Neuronal stem cell (in vitro differentiated cells): ENCODE measurements around the gene SSBP3.

Source experiments
- DNase-seq: peaks from one replicate; pipeline ENCODE4 v3.0.0-alpha.2; 2013; ENCODE audit warnings: low spot score
- H2AFZ ChIP-seq: one replicate; pipeline ENCODE4 v1.6.1; 2013; ENCODE audit warnings: mild to moderate bottlenecking, low read length, inconsistent platforms
- H2AK5ac ChIP-seq: 2 replicates; pipeline ENCODE4 v1.6.1; 2013; ENCODE audit warnings: low read depth, mild to moderate bottlenecking, inconsistent platforms, low read length, moderate library complexity, mixed read lengths
- H2BK120ac ChIP-seq: 2 replicates; pipeline ENCODE4 v1.6.1; 2013; ENCODE audit warnings: low read depth, mild to moderate bottlenecking, inconsistent platforms, low read length, moderate library complexity, mixed read lengths
- H2BK12ac ChIP-seq: one replicate; pipeline ENCODE4 v1.6.1; 2013; ENCODE audit warnings: low read length, inconsistent platforms
- H2BK15ac ChIP-seq: 2 replicates; pipeline ENCODE4 v1.6.1; 2013; ENCODE audit warnings: mild to moderate bottlenecking, low read length, inconsistent platforms, mixed read lengths
- H2BK5ac ChIP-seq: one replicate; pipeline ENCODE4 v1.6.1; 2013; ENCODE audit warnings: inconsistent platforms, mild to moderate bottlenecking, low read length, moderate library complexity
- H3K14ac ChIP-seq: one replicate; pipeline ENCODE4 v1.6.1; 2013; ENCODE audit warnings: low read length, inconsistent platforms
- H3K18ac ChIP-seq: 2 replicates; pipeline ENCODE4 v1.6.1; 2013; ENCODE audit warnings: low read length, inconsistent platforms
- H3K23ac ChIP-seq: 2 replicates; pipeline ENCODE4 v1.6.1; 2013; ENCODE audit warnings: low read depth, mild to moderate bottlenecking, mixed read lengths, low read length, inconsistent platforms; ENCODE audit not compliant: poor library complexity
- H3K27ac ChIP-seq: replicated peaks from 3 replicates; pipeline ENCODE4 v1.5.1; 2013; ENCODE audit warnings: low read length, inconsistent platforms
- H3K27me3 ChIP-seq, 3 experiments: 2 replicates each; pipeline ENCODE4 v1.6.1; 2013; ENCODE audit warnings: low read length in 3 of 3, mild to moderate bottlenecking in 2 of 3, inconsistent platforms in 1 of 3, low read depth in 1 of 3, mixed read lengths in 1 of 3, moderate library complexity in 1 of 3; ENCODE audit not compliant: control insufficient read depth in 3 of 3, insufficient read depth in 3 of 3
- H3K36me3 ChIP-seq, 2 donors: replicated peaks in 1 of 2; 2 replicates each; pipeline ENCODE4 v1.6.1; 2013; ENCODE audit warnings: low read length in 2 of 2; ENCODE audit not compliant: control insufficient read depth in 2 of 2, insufficient read depth in 2 of 2
- H3K4ac ChIP-seq: 2 replicates; pipeline ENCODE4 v1.6.1; 2013; ENCODE audit warnings: inconsistent platforms, mild to moderate bottlenecking, low read length, moderate library complexity
- H3K4me1 ChIP-seq, 2 donors: 1 replicate in 1 of 2; 2 replicates in 1 of 2; pipeline ENCODE4 v1.6.1; 2013; ENCODE audit warnings: low read length in 2 of 2, low read depth in 1 of 2; ENCODE audit not compliant: control insufficient read depth in 2 of 2, insufficient read depth in 1 of 2
- H3K4me2 ChIP-seq: one replicate; pipeline ENCODE4 v1.6.1; 2013; ENCODE audit warnings: mild to moderate bottlenecking, low read length, inconsistent platforms; ENCODE audit not compliant: insufficient read depth, poor library complexity, severe bottlenecking
- H3K4me3 ChIP-seq, 2 donors: 2 replicates each; pipeline ENCODE4 v1.5.1; 2013; ENCODE audit warnings: low read length in 2 of 2, mild to moderate bottlenecking in 2 of 2, inconsistent platforms in 1 of 2, moderate library complexity in 1 of 2
- H3K79me1 ChIP-seq: one replicate; pipeline ENCODE4 v1.6.1; 2013; ENCODE audit warnings: low read depth, mild to moderate bottlenecking, inconsistent platforms, low read length, moderate library complexity
- H3K9ac ChIP-seq: one replicate; pipeline ENCODE4 v1.6.1; 2013; ENCODE audit warnings: mild to moderate bottlenecking, low read depth, low read length, inconsistent platforms; ENCODE audit not compliant: poor library complexity
- H3K9me3 ChIP-seq, 2 donors: replicated peaks in 1 of 2; 2 replicates each; pipeline versions ENCODE3 to v1.6.1; 2013; ENCODE audit warnings: low read length in 2 of 2, mild to moderate bottlenecking in 2 of 2, inconsistent platforms in 1 of 2, low read depth in 1 of 2, mixed read lengths in 1 of 2, moderate library complexity in 1 of 2; ENCODE audit not compliant: control insufficient read depth in 2 of 2, insufficient read depth in 1 of 2
- H4K8ac ChIP-seq: one replicate; pipeline ENCODE4 v1.6.1; 2013; ENCODE audit warnings: low read depth, mild to moderate bottlenecking, inconsistent platforms, low read length, moderate library complexity
- H4K91ac ChIP-seq: one replicate; pipeline ENCODE4 v1.6.1; 2013; ENCODE audit warnings: low read length, low read depth, mild to moderate bottlenecking, inconsistent platforms; ENCODE audit not compliant: poor library complexity
- WGBS, 2 donors: extraction: QIAGEN DNeasy Blood & Tissue Kit; methylation state at CpG; one replicate each; pipeline ENCODE4 v1.1.7; 2013; ENCODE audit warnings: missing lambda C conversion rate in 2 of 2, mixed read lengths in 1 of 2; ENCODE audit not compliant: insufficient read length in 2 of 2, insufficient replicate concordance in 1 of 2; ENCODE audit errors: extremely low coverage in 2 of 2; 5-methylcytosine and 5-hydroxymethylcytosine counted together

Gene SSBP3

DNA sequence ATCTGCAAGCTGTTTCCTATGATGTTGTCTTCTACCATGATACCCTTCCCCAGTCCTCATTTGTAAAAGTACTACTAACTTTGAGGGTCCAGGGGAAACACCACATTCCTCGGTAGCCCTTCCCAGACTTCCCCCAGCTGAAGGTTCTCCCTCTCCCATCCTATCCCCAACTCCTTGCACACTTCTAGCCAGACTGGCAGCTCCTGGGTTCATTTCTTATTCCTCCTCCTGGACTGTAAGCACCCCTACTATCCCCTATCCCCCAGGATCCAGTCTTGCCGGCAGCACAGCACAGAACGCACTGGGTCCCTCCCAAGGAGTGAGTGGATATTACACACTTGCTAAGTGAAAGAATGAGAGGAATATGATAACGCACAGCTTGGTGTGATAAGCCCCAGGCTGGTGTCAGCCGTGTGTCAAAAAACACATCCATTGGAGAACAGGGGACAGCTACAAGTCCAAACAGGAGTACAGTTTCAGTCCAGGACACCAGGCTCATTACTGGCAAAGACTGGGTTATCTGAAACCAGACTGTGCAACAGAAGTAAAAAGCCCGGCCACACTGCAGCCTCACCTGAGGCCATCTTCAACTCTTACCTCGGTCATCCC, 100.2 kb downstream of the SSBP3 start:
- Histone ChIP-seq H2AK5ac (no peak overlapping the region), H2BK120ac (no peak overlapping the region), H4K8ac (no peak overlapping the region), H3K27ac (no peak overlapping the region), H3K79me1 (peaks cover 8% of the 10 kb centered on the region), H2BK15ac (no peak overlapping the region), H3K4ac (no peak overlapping the region), H3K9ac (no peak overlapping the region), H2BK12ac (no peak overlapping the region), H3K4me3 (peak overlapping the region in 1 of 2 donors; percentile 43), H3K18ac (no peak overlapping the region), H3K14ac (no peak overlapping the region), H3K4me2 (no peak overlapping the region), H3K23ac (no peak overlapping the region), H3K4me1 (peaks cover 31 to 39% of the 10 kb centered on the region in 2 donors), H2AFZ (no peak overlapping the region), H4K91ac (no peak overlapping the region), H2BK5ac (no peak overlapping the region), H3K27me3 (peaks cover 0 to 3% (median 0%) of the 10 kb centered on the region in 3 experiments), H3K36me3 (peaks cover 0 to 14% of the 10 kb centered on the region in 2 donors), H3K9me3 (peaks cover 0 to 7% of the 10 kb centered on the region in 2 donors)
- WGBS, 2 donors: no CpG with 5 or more reads among the region's 7 CpGs
- DNase-seq: no peak

DNA sequence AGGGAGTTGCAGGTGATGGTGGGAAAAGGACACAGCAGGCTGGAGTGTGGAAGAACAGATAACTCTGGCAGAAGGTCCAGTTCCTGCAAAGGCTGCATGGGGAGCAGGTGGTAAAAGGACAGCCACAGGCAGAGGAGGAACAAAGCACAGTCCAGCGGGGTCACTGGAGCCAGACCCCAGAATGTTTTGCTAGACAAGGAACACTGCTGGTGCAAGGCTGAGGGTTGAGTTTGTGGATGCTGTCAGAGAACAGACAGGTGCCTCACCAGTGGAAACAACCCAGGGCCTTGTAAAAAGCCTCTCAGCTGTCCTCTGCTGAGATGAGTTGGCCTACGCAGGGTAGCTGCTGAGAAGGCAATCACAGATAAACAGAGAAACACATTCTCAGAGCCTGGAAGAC, 101.7 kb downstream of the SSBP3 start:
- Histone ChIP-seq H2AFZ (no peak overlapping the region), H2BK5ac (no peak overlapping the region), H3K4me2 (no peak overlapping the region), H2BK120ac (no peak overlapping the region), H2BK15ac (no peak overlapping the region), H3K4me3 (no peak overlapping the region), H3K36me3 (peaks cover 0 to 14% of the 10 kb centered on the region in 2 donors), H4K91ac (no peak overlapping the region), H3K9ac (no peak overlapping the region), H3K27ac (no peak overlapping the region), H3K9me3 (peaks cover 0 to 7% of the 10 kb centered on the region in 2 donors), H3K23ac (no peak overlapping the region), H3K79me1 (peaks cover 9% of the 10 kb centered on the region), H2AK5ac (no peak overlapping the region), H4K8ac (no peak overlapping the region), H3K4ac (no peak overlapping the region), H3K4me1 (peaks cover 27 to 30% of the 10 kb centered on the region in 2 donors), H3K27me3 (peaks cover 0 to 3% (median 0%) of the 10 kb centered on the region in 3 experiments), H3K18ac (no peak overlapping the region), H3K14ac (no peak overlapping the region), H2BK12ac (no peak overlapping the region)
- DNase-seq: no peak
- no CpG with 5 or more reads among the region's 2 CpGs for WGBS, 2 donors

DNA sequence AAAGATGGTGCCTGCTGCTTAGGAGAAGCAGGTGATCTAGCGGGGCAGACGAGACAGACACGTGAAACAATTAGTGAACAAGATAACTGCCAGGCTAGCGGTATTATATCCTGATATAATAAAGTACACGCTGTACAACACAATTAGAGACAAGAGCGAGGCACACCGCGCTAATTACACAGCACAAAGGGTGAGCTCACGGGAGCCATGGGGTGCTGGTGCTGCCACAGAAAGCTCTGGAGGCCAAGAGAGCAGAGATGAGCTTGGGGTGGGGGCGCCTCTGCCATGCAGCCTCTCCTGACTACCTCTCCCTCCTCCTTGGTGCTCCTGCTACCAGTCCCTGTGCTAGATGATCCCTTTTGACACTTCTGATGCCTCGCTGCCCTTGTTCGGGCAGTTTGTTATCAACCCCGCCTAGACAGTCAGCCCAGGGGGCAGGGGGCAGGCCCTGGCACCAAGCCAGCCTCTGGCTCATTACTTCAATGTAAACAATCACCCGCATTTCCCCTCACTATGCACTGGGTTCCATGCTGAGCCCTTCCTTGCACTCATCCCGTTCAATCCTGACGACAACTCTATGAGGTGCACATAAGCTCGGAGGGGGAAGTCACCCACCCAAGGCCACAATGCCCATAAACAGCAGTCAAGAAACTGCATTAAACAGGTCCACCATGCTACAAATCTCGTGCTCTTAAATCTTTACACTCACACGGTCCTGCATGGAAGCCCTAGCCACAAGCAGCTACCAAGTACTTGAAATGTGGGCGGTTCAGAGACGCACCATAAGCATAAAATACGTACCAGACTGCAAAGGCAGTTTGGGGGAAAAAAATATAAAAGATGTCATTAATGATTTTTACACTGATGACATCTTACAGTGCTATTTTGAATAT, 103.0 kb downstream of the SSBP3 start:
- peaks cover 10% of the 10 kb centered on the region for H3K79me1 ChIP-seq
- H3K4me1 ChIP-seq: peaks cover 31 to 36% of the 10 kb centered on the region in 2 donors
- H3K14ac ChIP-seq: no peak overlapping the region
- no peak for DNase-seq
- H3K23ac ChIP-seq: no peak overlapping the region
- peaks cover 0 to 7% of the 10 kb centered on the region in 2 donors for H3K9me3 ChIP-seq
- no peak overlapping the region for H4K8ac ChIP-seq
- H3K4ac ChIP-seq: no peak overlapping the region
- no peak overlapping the region for H2BK15ac ChIP-seq
- no peak overlapping the region for H2BK12ac ChIP-seq
- no CpG with 5 or more reads among the region's 22 CpGs for WGBS, 2 donors
- H3K18ac ChIP-seq: no peak overlapping the region
- no peak overlapping the region for H3K27ac ChIP-seq
- no peak overlapping the region for H2BK120ac ChIP-seq
- no peak overlapping the region for H2AFZ ChIP-seq
- no peak overlapping the region for H3K4me2 ChIP-seq
- no peak overlapping the region for H2AK5ac ChIP-seq
- H4K91ac ChIP-seq: no peak overlapping the region
- no peak overlapping the region for H3K9ac ChIP-seq
- H2BK5ac ChIP-seq: no peak overlapping the region
- H3K27me3 ChIP-seq: peaks cover 0 to 3% (median 0%) of the 10 kb centered on the region in 3 experiments
- peaks cover 0 to 18% of the 10 kb centered on the region in 2 donors for H3K36me3 ChIP-seq
- H3K4me3 ChIP-seq: no peak overlapping the region

DNA sequence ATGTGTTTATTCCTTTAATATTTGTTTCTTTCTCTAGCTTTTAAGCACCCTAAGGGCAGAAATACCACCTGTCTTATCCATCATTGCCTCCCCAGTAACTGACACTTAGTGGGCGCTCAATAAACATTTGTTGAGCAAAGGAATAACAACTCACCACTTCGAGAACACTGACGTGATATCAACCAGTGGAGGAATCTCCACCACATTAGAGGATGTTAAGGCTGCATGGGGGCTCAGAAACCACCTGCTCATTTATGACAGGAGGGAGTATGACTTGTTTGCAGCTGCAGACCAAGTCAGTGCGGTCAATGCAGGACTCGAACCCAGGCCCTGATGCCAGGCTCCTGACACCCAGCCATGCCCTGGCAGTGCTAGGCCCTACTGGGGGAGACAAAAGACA, 103.6 kb downstream of the SSBP3 start:
- H3K79me1 ChIP-seq: peaks cover 10% of the 10 kb centered on the region
- no peak overlapping the region for H3K23ac ChIP-seq
- no peak overlapping the region for H2BK5ac ChIP-seq
- H2BK15ac ChIP-seq: no peak overlapping the region
- no peak overlapping the region for H3K4me2 ChIP-seq
- peaks cover 0 to 7% of the 10 kb centered on the region in 2 donors for H3K9me3 ChIP-seq
- no CpG with 5 or more reads among the region's 5 CpGs for WGBS, 2 donors
- H3K4me3 ChIP-seq: no peak overlapping the region
- H3K18ac ChIP-seq: no peak overlapping the region
- peaks cover 0 to 19% of the 10 kb centered on the region in 2 donors for H3K36me3 ChIP-seq
- H3K4ac ChIP-seq: no peak overlapping the region
- no peak overlapping the region for H2BK12ac ChIP-seq
- H3K27ac ChIP-seq: no peak overlapping the region
- DNase-seq: no peak
- no peak overlapping the region for H2BK120ac ChIP-seq
- H2AFZ ChIP-seq: no peak overlapping the region
- H4K8ac ChIP-seq: no peak overlapping the region
- H4K91ac ChIP-seq: no peak overlapping the region
- H3K14ac ChIP-seq: no peak overlapping the region
- peaks cover 0 to 3% (median 0%) of the 10 kb centered on the region in 3 experiments for H3K27me3 ChIP-seq
- no peak overlapping the region for H3K9ac ChIP-seq
- H2AK5ac ChIP-seq: no peak overlapping the region
- H3K4me1 ChIP-seq: peaks cover 32 to 41% of the 10 kb centered on the region in 2 donors
